Dedifferentiated amniotic fluid mesenchymal stem cell (primary cell): ENCODE data around the gene GABRB1.

Experiments
- DNase-seq: peaks from one replicate; pipeline ENCODE4 v3.0.0-alpha.2; 2016; ENCODE audit errors: extremely low spot score

The GABRB1 gene

DNA sequence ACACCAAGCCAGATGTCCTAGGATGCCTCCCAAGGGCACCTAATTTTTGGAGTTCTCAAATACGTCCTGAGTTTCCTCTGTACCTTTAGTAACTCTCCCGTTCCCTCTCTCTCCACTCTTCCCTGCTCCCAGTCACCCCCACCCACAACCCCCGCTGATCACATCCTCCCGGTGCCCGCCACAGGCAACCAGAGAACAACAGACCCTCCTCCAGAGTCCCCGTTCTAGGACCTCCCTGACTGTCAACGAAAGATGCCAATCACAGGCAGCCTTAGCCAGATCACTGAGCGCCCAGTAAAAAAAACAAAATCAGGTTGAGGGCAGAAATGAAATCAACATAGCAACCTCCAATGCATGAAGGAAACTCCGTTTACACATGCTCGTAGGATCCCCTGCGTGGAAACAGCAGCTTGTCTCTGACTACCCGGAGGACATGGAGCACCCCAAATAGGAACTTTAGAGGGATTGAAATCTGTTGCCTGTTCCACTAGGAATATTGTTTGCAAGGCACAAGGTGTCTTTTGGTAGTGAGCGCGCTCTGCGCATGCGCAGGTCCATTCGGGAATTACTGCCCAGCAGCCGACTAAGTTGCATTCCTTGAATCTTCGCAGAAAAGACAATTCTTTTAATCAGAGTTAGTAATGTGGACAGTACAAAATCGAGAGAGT is at the start of gene GABRB1:
GABRB1 (plus strand) TSS at position 557 of the 668 bp plus-strand sequence.
- DNase-seq = no peak

DNA sequence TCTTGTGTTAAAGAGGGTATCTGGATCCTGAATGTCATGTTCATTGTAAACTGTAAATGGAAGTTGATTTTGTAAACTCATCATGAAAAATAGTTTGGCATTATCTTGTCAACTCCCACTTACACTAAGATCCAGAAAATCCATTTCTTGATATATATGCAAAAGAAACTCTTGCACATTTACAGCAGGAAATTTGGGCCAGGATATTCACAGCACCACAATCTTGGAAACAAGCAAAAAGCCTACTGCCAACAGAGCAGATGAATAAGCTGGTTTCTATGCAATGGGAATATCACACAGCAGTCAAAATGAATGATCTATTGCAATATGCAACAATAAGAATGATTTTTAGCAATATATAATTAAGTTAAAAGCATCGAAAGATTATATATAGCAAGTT is 46.6 kb upstream of the GABRB1 start:
- DNase-seq = no peak

DNA sequence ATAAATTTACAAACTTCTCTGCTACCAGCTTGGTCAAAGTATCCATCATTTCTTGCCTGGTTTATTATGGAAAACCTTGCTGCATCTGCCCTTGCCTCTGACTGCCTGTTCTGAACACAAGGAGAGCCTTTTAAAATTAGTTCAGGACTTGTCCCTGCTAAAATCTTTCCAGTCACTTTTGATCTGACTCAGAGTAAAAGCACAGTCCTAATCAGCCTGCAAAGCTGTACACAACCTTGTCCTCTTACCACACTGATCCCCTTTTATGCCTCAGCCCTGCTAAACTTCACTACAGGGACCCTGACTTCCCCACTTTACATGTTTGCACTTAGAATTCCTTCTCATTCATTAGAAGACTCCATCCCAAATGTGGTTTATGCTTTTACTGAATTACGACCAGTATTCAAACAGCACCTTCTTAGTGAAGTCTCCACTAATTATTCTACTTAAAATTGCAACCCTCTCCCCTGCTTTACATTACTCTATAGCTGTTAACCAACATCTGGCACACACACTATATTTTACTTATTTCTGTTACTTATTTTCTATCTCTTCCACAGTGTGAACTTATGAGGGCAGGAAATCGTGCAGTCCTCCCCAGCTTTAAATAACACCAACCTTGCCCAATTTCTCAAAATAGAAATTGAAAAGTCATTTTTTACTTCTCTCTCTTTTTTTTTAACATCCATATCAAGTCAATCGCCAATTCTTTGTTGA is 44.3 kb upstream of the GABRB1 start:
- DNase-seq = no peak

DNA sequence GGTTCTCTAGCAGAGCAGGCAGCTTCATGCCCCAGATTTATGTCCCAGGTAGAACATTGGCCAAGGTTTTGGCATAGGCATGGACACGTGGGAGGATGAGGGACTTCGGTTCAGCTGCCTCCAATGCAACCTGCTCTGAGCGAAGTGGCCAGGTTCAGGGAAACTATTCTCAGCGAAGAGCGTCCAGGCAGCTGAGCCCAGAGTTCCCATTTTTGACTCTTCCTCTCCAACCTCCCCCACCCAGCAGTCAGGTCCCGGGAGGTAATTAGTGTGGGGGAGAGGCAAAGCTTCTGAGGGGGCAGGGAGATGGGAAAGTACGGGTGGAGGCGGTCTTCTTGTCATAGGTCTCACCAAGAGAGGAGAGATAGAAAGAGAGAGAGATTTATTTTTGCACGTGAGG is 39.0 kb upstream of the GABRB1 start:
- DNase-seq = no peak

DNA sequence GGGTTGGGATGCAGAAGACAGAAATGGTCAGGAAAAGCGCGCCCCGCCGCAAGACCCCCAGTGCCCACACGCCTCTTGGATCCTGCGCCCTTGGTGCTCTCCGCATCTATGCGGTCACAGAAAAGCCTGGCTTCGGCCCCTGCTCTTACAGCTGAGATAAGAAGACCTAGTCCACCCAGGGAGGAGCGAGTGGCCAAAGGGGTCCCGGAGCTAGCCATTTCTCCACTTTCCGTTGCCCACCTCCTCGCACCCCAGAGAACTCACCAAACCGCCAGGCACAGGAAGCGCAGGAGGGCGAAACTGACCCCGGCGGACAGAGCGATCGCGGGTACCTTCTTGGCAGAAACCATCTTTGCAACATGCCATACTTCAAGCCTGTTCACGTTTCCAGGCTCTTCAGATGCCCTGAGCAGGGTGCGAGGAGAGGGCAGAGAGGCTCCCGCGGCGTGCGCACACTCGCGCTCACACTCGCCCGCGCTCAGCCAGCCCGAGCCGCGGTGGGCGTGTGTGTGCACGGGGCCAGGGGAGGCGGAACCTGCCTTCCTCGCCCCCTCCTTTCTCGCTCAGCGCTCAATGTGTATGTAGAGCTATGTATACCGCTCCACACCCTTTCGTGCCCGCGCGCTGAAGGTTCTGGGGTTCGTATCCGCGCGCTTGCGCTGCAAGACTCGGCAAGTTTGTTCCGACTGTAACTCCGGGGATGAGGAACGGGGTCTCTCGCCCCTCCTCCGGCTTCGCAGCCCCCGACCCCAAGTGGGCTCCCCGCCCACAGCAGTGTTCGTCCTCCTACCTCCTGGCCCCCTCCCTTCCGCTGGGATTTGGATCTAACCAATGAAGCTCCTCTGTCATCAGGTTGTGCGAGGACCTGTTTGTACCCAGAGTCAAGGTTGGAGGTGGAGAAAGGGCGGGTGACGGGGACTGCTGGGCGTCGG is 38.0 kb upstream of the GABRB1 start, which contains the start of gene GABRA4:
GABRA4 (minus strand) TSS at position 507 of the 932 bp plus-strand sequence; CDS start at position 350, 157 bp downstream.
- DNase-seq = no peak

DNA sequence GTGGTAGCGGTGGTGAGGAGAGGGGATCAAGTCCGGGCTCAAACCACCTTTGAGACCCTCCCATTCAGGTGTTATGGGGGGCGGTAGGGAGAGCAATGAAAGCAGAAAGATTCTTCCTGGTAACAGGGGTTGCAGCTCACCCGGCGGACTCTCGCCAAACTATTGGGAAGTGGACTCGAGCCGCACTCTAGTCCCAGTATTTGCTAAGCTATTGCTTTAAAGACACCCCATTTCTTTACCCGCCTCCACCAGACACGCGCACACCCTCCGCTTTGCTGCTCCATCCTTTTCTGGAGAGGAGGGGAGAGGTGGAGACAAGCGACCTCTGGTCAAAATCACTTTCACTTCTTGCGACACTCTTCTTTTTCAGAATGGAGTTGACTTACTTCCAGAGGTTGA is 37.4 kb upstream of the GABRB1 start:
- no peak for DNase-seq

- DNase-seq = no peak
Observed at GRCh38 chr4:46999566-46999965, 31.8 kb upstream of the GABRB1 start.

DNA sequence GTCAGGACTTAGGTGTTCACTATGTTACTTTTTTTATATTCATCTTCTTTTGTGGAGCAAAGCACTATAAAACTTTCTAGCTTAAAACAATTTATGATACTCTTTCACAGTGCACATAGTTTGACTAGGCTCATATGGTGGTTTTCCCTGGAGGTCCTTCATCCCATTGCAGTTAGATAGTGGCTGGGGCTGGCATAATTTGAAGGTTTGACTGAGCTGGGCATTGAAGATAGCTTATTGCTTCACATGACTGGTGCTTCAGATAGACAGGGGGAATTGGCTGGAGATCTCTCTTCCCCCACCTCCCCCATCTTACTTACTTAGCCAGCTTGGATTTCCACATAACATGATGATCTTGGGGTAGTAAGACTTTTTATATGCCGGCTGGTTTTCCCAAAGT is 31.0 kb upstream of the GABRB1 start:
- DNase-seq = no peak

DNA sequence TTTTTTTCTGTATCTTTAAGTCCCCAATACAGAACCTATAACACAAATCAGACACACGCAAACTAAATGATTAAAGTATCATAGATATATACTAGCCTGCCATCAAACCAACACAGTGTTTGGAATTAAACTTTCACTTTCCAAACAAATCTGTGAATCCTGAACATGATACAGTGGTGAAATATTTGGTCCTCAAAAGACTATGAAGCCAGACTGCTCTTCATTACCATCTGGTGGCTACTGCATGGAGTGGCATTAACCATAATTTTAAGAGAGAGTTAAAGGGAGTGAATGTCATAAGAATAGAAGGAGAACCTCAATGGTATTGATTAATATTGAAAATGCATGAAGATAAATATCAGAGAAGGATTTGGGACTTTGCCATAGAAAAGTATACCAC is 28.8 kb upstream of the GABRB1 start:
- DNase-seq = peak; percentile 54

DNA sequence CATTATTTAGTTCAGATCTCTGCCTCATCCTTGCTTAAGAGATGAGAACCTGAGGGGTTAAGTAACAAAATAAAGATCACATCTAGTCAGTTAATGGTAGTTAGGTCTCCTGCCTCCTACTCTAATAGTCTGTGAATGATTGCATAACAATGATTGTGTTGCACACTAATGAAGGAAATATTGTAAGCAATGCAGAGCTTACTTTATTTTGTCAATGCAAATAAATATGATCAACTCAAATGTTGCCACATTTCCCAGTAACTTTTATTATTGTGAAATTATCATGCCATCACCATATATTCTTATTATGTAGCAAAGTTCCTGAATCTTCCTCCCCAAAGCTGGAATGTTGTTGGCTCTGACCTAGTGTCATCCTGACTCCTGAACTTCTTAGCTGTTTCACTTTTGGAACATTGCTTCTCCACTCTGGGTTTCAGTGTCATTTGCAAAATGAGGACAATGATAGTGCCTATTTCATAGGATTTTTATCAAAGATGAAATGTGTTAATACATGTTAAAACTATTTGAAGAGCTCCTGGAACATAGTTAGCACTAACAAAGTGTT is 20.9 kb upstream of the GABRB1 start:
- no peak for DNase-seq

DNA sequence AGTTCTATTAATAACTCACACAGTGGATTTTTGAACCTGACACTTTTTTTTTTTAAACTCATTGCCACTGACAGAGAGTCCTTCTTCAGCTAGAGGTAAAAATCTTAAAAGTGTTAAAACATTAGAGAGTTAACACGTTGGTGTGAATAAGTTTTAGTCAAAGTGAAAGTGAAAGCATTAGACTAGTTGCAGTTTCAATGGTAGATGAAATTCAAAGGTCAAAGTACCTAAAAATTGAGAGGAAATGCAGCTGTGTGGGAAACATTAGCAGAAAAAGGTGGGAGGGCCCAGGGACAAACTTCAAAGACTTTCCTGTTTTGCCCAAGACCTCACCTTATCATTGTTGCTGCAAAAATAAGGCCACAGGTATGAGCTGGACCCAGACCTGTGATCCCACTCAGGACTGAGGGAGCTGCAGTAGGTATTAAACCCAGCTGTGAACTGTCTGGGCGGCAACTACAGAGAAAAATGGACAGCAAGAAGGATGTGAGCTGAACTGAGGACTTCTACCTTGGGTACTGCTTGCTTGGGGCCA is 20.4 kb upstream of the GABRB1 start:
- no peak for DNase-seq

DNA sequence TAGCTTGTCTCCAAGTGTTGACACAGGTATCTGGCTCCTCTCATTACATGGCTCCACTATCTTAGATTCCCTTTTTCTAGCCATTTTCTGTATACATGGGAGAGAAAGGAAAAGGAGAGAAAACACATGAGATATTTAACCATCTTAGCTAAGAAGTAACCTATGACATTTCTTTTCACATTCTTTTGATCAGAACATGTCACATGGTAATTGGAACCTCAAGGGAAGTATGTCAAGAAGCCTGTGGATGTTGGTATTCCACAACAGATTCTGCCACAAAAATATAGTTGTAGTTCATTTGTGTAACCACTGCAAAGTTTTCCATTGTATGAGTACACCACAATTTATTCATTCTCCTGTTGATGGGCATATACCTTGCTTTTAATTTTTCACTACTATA is 18.7 kb upstream of the GABRB1 start:
- DNase-seq = no peak

DNA sequence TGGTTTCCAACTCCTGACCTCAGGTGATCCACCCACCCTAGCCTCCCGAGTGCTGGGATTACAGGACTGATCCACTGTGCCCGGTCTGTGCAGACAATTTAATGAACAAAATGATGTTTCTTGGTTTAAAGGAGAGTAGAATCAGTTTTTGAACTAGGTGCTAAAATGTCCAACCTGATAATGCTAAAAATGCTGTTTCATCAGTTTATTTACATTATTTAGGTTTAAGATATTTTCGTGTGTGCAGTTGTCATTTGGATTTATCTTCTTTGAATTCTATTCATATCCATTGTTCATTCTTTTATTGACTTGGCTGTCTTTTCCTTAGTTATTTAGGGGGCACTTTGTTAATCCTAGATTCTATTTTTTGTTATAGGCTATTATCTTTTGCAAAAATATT is 18.0 kb upstream of the GABRB1 start:
- DNase-seq = no peak

DNA sequence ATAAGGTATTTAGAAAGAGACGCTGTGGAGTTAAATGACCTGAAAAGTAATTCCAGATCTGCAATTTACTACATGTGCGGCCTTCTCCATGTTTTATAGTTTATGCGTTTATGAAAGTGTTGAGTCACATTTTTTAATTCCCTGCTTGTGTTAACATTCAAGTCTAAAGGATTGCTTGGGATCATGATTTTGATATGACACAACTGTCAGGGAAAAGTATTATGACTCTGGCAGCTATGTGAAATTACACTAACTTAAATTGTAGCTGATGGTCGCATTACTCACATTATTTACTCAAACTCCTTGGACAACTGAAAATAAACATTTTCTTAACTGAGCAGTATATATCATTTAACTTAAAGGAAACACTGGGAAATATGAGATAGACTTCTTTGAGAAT is 14.3 kb upstream of the GABRB1 start:
- DNase-seq = no peak

DNA sequence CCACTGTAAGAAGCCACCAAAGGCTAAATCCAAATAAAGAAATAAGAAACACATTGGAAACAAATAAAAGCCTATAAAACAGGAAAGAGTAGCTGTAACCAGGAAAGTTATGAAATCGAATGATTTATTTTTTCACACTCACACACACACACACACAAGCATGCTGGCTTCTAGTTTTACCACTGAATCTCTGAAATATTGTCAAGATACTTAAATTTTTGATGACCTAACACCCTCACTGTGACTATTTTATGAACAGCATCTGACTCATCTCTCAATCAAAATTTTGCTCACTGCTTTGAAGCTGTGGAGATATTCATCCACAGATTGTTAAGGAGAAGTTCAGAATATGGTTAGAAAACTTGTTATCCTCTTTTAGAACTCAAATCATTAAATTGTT is 13.9 kb upstream of the GABRB1 start:
- DNase-seq = no peak

DNA sequence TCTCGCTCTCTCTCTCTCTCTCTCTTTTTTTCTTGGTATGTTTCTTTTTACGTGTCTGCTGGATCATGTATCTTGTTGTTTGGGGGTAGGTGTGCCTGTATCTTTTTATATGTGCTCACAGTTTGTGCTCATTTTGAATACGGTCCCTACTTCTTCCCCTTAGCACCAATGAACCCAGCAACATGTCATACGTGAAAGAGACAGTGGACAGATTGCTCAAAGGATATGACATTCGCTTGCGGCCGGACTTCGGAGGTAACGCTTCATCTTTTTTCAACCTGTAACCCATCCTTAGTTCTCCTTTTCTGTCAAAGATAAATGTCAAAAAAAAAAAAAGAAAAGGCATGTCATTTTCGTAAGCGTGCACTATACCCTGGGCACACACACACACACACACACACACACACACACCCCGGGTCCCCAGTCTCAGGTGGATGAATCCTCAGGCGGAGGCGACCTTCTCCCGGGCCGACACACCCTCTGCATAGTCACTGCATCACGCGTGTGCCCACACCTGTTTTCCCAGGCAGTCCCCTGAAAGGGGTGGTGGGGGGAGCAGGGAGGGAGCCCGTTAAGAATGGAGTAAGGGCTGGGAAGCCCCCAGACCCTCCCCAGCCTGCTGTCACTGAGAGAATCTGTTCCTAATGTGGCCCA is 511 bp downstream of the GABRB1 start:
- no peak for DNase-seq

- peak; percentile 27 for DNase-seq
Observed at GRCh38 chr4:47032405-47033106, 1.2 kb downstream of the GABRB1 start.

DNA sequence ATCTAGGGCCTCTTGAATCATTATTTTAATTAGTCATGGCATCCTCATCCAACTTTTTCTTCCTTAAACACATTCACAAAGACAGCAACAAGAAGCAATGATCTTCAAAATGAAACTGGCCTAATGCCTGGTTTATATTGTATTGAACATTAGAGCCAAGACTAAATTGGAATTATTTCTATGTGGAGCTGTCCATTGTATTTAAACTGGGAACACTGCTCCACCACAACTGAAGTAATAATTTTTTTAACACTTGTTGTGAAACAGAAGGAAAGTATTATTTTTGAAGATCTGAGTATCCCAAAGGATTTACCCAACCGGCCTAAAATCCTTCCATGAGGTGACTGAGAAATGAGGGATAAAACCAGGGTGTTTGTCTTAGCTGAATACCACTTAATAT is 6.9 kb downstream of the GABRB1 start:
- no peak for DNase-seq

- DNase-seq = no peak
Observed at GRCh38 chr4:47040828-47041227, 9.5 kb downstream of the GABRB1 start.

DNA sequence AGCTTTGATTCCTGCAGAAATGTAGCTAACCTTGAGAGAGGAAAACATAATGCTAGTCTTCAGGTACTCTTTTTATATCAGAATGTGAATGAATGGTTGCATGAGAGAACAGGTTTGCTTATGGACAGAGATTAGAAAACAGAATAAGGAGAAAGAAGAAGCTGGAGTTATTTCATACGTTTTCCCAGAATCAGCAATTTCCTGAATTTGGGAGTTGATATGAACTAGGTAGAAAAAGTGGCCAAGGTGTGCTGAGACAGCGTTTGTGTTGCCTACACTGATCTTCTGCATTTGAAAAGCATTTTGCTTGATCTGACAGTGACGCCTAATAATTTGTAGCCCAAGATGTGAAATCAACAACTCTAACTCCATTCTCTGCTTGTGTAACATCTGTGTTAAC is 12.5 kb downstream of the GABRB1 start:
- no peak for DNase-seq

DNA sequence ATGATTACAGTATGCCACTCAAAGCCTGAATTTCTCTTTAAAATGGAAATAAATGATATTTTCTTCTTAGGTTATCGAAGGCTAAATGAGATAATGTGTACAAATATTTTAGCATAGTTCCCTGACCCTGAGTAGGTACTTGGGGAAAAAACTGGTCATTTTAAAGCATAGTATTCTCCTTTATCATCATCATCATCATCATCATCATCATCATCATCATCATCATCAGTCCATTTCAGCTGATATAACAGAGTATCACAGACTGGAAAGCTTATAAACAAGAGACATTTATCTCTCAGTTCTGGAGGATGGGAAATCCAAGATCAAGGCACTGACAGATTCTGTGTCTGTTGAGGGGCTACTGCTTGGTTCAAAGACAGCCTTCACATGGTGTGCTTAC is 13.9 kb downstream of the GABRB1 start:
- DNase-seq = no peak
